Naive thymus-derived CD8-positive, alpha-beta T cell (primary cell): ENCODE results near the gene NCKAP5. TPM values are rescaled to one million over a fixed set of nuclear protein-coding genes. Genes with fewer than 3 reads are reported as not detected.
A peak's percentile ranks its signal among the peaks of the same experiment; 100 is the strongest.

ENCODE experiments used
- ATAC-seq, 2 donors: fragments of 150-1000 bp; cut with Tn5 transposase in 1 of 2; sonication (Bioruptor Pico), chemical (Tn5 transposase) in 1 of 2; 1 replicate in 1 of 2; 2 replicates in 1 of 2; pipeline ENCODE4 v1.10.0; 2021; ENCODE audit warnings: mild to moderate bottlenecking in 2 of 2, moderate library complexity in 2 of 2
- POLR2A ChIA-PET: fragments of 350-600 bp; sonication (Branson Sonifier 250); formaldehyde crosslinking; loops from one replicate; lab custom pipeline; 2021; ENCODE audit warnings: antibody characterized with exemption; lab: Charles Lee
- DNase-seq, 10 donors: peaks; one replicate each; pipeline versions ENCODE4 v3.0.0 to v3.0.0-alpha.2; 2020 to 2022
- H3K27ac Mint-ChIP-seq, 10 donors: one replicate each; pipeline ENCODE4 v1.8.0; 2020 to 2022; ENCODE audit warnings: mild to moderate bottlenecking in 10 of 10, mixed read lengths in 10 of 10, moderate library complexity in 4 of 10, inconsistent platforms in 1 of 10
- H3K27me3 Mint-ChIP-seq, 5 donors: one replicate each; pipeline ENCODE4 v1.8.0; 2021 to 2022; ENCODE audit warnings: mixed read lengths in 5 of 5
- H3K36me3 Mint-ChIP-seq, 3 donors: one replicate each; pipeline ENCODE4 v1.8.0; 2020 to 2022; ENCODE audit warnings: mixed read lengths in 3 of 3, mild to moderate bottlenecking in 2 of 3, inconsistent platforms in 1 of 3
- H3K4me1 Mint-ChIP-seq, 4 donors: one replicate each; pipeline ENCODE4 v1.8.0; 2021 to 2022; ENCODE audit warnings: mixed read lengths in 4 of 4
- H3K4me3 Mint-ChIP-seq, 10 donors: one replicate each; pipeline ENCODE4 v1.8.0; 2020 to 2022; ENCODE audit warnings: mild to moderate bottlenecking in 10 of 10, mixed read lengths in 10 of 10, moderate library complexity in 6 of 10, inconsistent platforms in 1 of 10
- H3K9me3 Mint-ChIP-seq, 9 donors: one replicate each; pipeline ENCODE4 v1.8.0; 2020 to 2022; ENCODE audit warnings: mixed read lengths in 9 of 9, mild to moderate bottlenecking in 3 of 9, inconsistent platforms in 1 of 9, moderate library complexity in 1 of 9
- polyA plus RNA-seq, 3 donors: library from polyadenylated mRNA; unstranded; fragments of 300-500 nt; fragmentation: Illumina TruSeq; gene quantifications; one replicate each; pipeline ENCODE4 v1.2.3, GENCODE V29; 2021
- total RNA-seq, 8 experiments: library from RNA in 2 of 8; stranded (reverse) in 2 of 8; gene quantifications; one replicate each; pipeline ENCODE4 v1.2.3 and lab custom pipeline; 2021 to 2026

Gene NCKAP5
- total and polyA plus RNA-seq, 5 experiments from 2014 or later: not detected

- POLR2A ChIA-PET: no interaction called here
- H3K36me3 Mint-ChIP-seq: no peaks in the 10 kb centered on the region
- peaks cover 0 to 3% (median 0%) of the 10 kb centered on the region in 5 donors for H3K27me3 Mint-ChIP-seq
- H3K4me3 Mint-ChIP-seq: no peak overlapping the region
- H3K9me3 Mint-ChIP-seq: peaks cover 0 to 11% (median 5%) of the 10 kb centered on the region in 9 donors
- DNase-seq (no peak), ATAC-seq (no peak)
- H3K4me1 Mint-ChIP-seq: no peaks in the 10 kb centered on the region
- H3K27ac Mint-ChIP-seq: peak overlapping the region in 1 of 10 donors; percentile 24
Measured at GRCh38 chr2:132915812-132916549, 652.3 kb downstream of the NCKAP5 start.

GRCh38 chr2:132911726-132912724 is 656.2 kb downstream of the NCKAP5 start:
- DNase-seq (no peak), ATAC-seq (no peak)
- H3K9me3 Mint-ChIP-seq: peaks cover 1 to 21% (median 9%) of the 10 kb centered on the region in 9 donors
- H3K27me3 Mint-ChIP-seq: peaks cover 0 to 6% (median 0%) of the 10 kb centered on the region in 5 donors
- no peak overlapping the region for H3K4me3 Mint-ChIP-seq
- no peak overlapping the region for H3K27ac Mint-ChIP-seq
- H3K4me1 Mint-ChIP-seq: no peaks in the 10 kb centered on the region
- H3K36me3 Mint-ChIP-seq: no peaks in the 10 kb centered on the region
- POLR2A ChIA-PET: no interaction called here

GRCh38 chr2:132910432-132910831 is 657.8 kb downstream of the NCKAP5 start:
- no peaks in the 10 kb centered on the region for H3K36me3 Mint-ChIP-seq
- no peak overlapping the region for H3K27ac Mint-ChIP-seq
- DNase-seq (no peak), ATAC-seq (no peak)
- H3K9me3 Mint-ChIP-seq: peaks cover 6 to 26% (median 10%) of the 10 kb centered on the region in 9 donors
- POLR2A ChIA-PET: no interaction called here
- H3K4me1 Mint-ChIP-seq: no peaks in the 10 kb centered on the region
- H3K27me3 Mint-ChIP-seq: peaks cover 0 to 6% (median 0%) of the 10 kb centered on the region in 5 donors
- no peak overlapping the region for H3K4me3 Mint-ChIP-seq

GRCh38 chr2:132909427-132909826 is 658.8 kb downstream of the NCKAP5 start:
- DNase-seq (no peak), ATAC-seq (no peak)
- Mint-ChIP-seq H3K4me3 (no peak overlapping the region), H3K4me1 (no peaks in the 10 kb centered on the region), H3K27me3 (peaks cover 0 to 6% (median 0%) of the 10 kb centered on the region in 5 donors), H3K27ac (no peak overlapping the region), H3K36me3 (no peaks in the 10 kb centered on the region), H3K9me3 (peaks cover 6 to 26% (median 11%) of the 10 kb centered on the region in 9 donors)
- POLR2A ChIA-PET: no interaction called here

GRCh38 chr2:132904142-132904842 is 664.0 kb downstream of the NCKAP5 start:
- ATAC-seq: no peak
- H3K36me3 Mint-ChIP-seq: no peaks in the 10 kb centered on the region
- POLR2A ChIA-PET: no interaction called here
- no peak for DNase-seq
- no peak overlapping the region for H3K4me3 Mint-ChIP-seq
- H3K27me3 Mint-ChIP-seq: peaks cover 0 to 1% (median 0%) of the 10 kb centered on the region in 5 donors
- H3K4me1 Mint-ChIP-seq: no peaks in the 10 kb centered on the region
- H3K9me3 Mint-ChIP-seq: peaks cover 0 to 19% (median 8%) of the 10 kb centered on the region in 9 donors
- H3K27ac Mint-ChIP-seq: no peak overlapping the region

GRCh38 chr2:132902626-132903025 is 665.6 kb downstream of the NCKAP5 start:
- no peaks in the 10 kb centered on the region for H3K4me1 Mint-ChIP-seq
- no peaks in the 10 kb centered on the region for H3K27me3 Mint-ChIP-seq
- H3K27ac Mint-ChIP-seq: no peak overlapping the region
- H3K4me3 Mint-ChIP-seq: no peak overlapping the region
- no peak for ATAC-seq
- peaks cover 2 to 25% (median 8%) of the 10 kb centered on the region in 9 donors for H3K9me3 Mint-ChIP-seq
- POLR2A ChIA-PET: no interaction called here
- H3K36me3 Mint-ChIP-seq: no peaks in the 10 kb centered on the region
- no peak for DNase-seq

GRCh38 chr2:132901661-132902060 is 666.6 kb downstream of the NCKAP5 start:
- POLR2A ChIA-PET: no interaction called here
- Mint-ChIP-seq H3K9me3 (peaks cover 2 to 25% (median 8%) of the 10 kb centered on the region in 9 donors), H3K27me3 (no peaks in the 10 kb centered on the region), H3K27ac (no peak overlapping the region), H3K36me3 (no peaks in the 10 kb centered on the region), H3K4me1 (no peaks in the 10 kb centered on the region), H3K4me3 (no peak overlapping the region)
- ATAC-seq (no peak), DNase-seq (no peak)

GRCh38 chr2:132897111-132897510 is 671.2 kb downstream of the NCKAP5 start:
- H3K27me3 Mint-ChIP-seq: no peaks in the 10 kb centered on the region
- H3K4me1 Mint-ChIP-seq: no peaks in the 10 kb centered on the region
- no peak overlapping the region for H3K4me3 Mint-ChIP-seq
- no peak overlapping the region for H3K27ac Mint-ChIP-seq
- peaks cover 2 to 25% (median 4%) of the 10 kb centered on the region in 9 donors for H3K9me3 Mint-ChIP-seq
- no peaks in the 10 kb centered on the region for H3K36me3 Mint-ChIP-seq
- ATAC-seq (no peak), DNase-seq (no peak)
- POLR2A ChIA-PET: no interaction called here

GRCh38 chr2:132896073-132896472 is 672.2 kb downstream of the NCKAP5 start:
- DNase-seq (no peak), ATAC-seq (no peak)
- H3K36me3 Mint-ChIP-seq: no peaks in the 10 kb centered on the region
- H3K4me1 Mint-ChIP-seq: no peaks in the 10 kb centered on the region
- POLR2A ChIA-PET: no interaction called here
- H3K27me3 Mint-ChIP-seq: no peaks in the 10 kb centered on the region
- H3K9me3 Mint-ChIP-seq: peaks cover 2 to 25% (median 6%) of the 10 kb centered on the region in 9 donors
- no peak overlapping the region for H3K4me3 Mint-ChIP-seq
- no peak overlapping the region for H3K27ac Mint-ChIP-seq

GRCh38 chr2:132891498-132891897 is 676.8 kb downstream of the NCKAP5 start:
- POLR2A ChIA-PET: no interaction called here
- Mint-ChIP-seq H3K9me3 (peaks cover 0 to 9% (median 1%) of the 10 kb centered on the region in 9 donors), H3K27ac (no peak overlapping the region), H3K36me3 (no peaks in the 10 kb centered on the region), H3K27me3 (no peaks in the 10 kb centered on the region), H3K4me3 (no peak overlapping the region), H3K4me1 (no peaks in the 10 kb centered on the region)
- DNase-seq (no peak), ATAC-seq (no peak)

GRCh38 chr2:132886574-132886973 is 681.7 kb downstream of the NCKAP5 start:
- POLR2A ChIA-PET: no interaction called here
- H3K27ac Mint-ChIP-seq: no peak overlapping the region
- no peak overlapping the region for H3K4me3 Mint-ChIP-seq
- H3K36me3 Mint-ChIP-seq: no peaks in the 10 kb centered on the region
- no peaks in the 10 kb centered on the region for H3K4me1 Mint-ChIP-seq
- ATAC-seq (no peak), DNase-seq (no peak)
- H3K9me3 Mint-ChIP-seq: peaks cover 0 to 11% (median 4%) of the 10 kb centered on the region in 9 donors
- peaks cover 0 to 1% (median 0%) of the 10 kb centered on the region in 5 donors for H3K27me3 Mint-ChIP-seq

- no peak overlapping the region for H3K4me3 Mint-ChIP-seq
Measured at GRCh38 chr2:132884705-132885104, 683.6 kb downstream of the NCKAP5 start.

More at GRCh38 chr2:132884705-132885104, 683.6 kb downstream of the NCKAP5 start:
- peaks cover 0 to 11% (median 3%) of the 10 kb centered on the region in 9 donors for H3K9me3 Mint-ChIP-seq
- POLR2A ChIA-PET: no interaction called here
- H3K27me3 Mint-ChIP-seq: peaks cover 0 to 1% (median 0%) of the 10 kb centered on the region in 5 donors
- no peak overlapping the region for H3K27ac Mint-ChIP-seq
- DNase-seq: no peak
- no peaks in the 10 kb centered on the region for H3K4me1 Mint-ChIP-seq
- no peak for ATAC-seq
- H3K36me3 Mint-ChIP-seq: no peaks in the 10 kb centered on the region
